HL-60 (cell line): ENCODE results near the gene NKIRAS2.

Source experiments
- POLR2AphosphoS5 ChIP-seq: IDR thresholded peaks from 2 replicates; pipeline ENCODE4 v1.6.1; 2012; ENCODE audit warnings: low read depth
- TF ChIP-seq, protein P1 (sequence below): IDR thresholded peaks from 2 replicates; pipeline ENCODE4 v1.6.1; 2012; ENCODE audit warnings: low read depth; ENCODE audit not compliant: insufficient replicate concordance
- TF ChIP-seq, protein P2 (sequence below): IDR thresholded peaks from one replicate; pipeline ENCODE4 v1.5.1; 2011; ENCODE audit warnings: low read length, control low read depth, inconsistent platforms; ENCODE audit not compliant: insufficient read depth

DNA sequence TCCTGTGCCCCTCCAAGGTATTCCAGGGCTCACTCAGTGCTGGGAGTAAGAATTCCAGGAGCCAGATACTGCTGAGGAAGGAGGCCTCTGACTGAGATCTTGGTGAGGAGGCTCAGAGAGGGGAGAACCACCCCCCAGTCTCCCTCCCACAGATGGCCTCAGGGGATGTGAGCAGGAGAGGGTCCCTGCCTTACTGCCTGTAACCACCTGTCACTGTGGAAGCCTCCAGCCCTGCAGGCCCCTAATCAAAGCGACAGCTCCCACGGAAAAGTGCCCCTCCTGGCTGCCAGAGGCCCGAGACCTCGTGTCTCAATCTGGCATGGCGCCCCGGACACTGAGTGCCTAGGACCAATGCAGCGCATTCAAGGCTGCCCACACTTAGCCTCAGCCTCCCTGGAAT is 38.2 kb downstream of the NKIRAS2 start:
- no peak for TF ChIP-seq POLR2AphosphoS5
- TF ChIP-seq, protein P1, sequence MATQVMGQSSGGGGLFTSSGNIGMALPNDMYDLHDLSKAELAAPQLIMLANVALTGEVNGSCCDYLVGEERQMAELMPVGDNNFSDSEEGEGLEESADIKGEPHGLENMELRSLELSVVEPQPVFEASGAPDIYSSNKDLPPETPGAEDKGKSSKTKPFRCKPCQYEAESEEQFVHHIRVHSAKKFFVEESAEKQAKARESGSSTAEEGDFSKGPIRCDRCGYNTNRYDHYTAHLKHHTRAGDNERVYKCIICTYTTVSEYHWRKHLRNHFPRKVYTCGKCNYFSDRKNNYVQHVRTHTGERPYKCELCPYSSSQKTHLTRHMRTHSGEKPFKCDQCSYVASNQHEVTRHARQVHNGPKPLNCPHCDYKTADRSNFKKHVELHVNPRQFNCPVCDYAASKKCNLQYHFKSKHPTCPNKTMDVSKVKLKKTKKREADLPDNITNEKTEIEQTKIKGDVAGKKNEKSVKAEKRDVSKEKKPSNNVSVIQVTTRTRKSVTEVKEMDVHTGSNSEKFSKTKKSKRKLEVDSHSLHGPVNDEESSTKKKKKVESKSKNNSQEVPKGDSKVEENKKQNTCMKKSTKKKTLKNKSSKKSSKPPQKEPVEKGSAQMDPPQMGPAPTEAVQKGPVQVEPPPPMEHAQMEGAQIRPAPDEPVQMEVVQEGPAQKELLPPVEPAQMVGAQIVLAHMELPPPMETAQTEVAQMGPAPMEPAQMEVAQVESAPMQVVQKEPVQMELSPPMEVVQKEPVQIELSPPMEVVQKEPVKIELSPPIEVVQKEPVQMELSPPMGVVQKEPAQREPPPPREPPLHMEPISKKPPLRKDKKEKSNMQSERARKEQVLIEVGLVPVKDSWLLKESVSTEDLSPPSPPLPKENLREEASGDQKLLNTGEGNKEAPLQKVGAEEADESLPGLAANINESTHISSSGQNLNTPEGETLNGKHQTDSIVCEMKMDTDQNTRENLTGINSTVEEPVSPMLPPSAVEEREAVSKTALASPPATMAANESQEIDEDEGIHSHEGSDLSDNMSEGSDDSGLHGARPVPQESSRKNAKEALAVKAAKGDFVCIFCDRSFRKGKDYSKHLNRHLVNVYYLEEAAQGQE: no peak
- TF ChIP-seq, protein P2, sequence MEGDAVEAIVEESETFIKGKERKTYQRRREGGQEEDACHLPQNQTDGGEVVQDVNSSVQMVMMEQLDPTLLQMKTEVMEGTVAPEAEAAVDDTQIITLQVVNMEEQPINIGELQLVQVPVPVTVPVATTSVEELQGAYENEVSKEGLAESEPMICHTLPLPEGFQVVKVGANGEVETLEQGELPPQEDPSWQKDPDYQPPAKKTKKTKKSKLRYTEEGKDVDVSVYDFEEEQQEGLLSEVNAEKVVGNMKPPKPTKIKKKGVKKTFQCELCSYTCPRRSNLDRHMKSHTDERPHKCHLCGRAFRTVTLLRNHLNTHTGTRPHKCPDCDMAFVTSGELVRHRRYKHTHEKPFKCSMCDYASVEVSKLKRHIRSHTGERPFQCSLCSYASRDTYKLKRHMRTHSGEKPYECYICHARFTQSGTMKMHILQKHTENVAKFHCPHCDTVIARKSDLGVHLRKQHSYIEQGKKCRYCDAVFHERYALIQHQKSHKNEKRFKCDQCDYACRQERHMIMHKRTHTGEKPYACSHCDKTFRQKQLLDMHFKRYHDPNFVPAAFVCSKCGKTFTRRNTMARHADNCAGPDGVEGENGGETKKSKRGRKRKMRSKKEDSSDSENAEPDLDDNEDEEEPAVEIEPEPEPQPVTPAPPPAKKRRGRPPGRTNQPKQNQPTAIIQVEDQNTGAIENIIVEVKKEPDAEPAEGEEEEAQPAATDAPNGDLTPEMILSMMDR: no peak
